Upper lobe of left lung (tissue), 6 donors: ENCODE data around the gene APBB1IP. TPM values are rescaled to one million over a fixed set of nuclear protein-coding genes. Genes with fewer than 3 reads are reported as not detected.

Experiments used
- ATAC-seq, 2 donors: fragments of 200-7000 bp; cut with Tn5 transposase; one replicate each; pipeline ENCODE4 v1.9.1; 2022; ENCODE audit warnings: mild to moderate bottlenecking in 2 of 2, moderate library complexity in 2 of 2; ENCODE audit not compliant: low FRiP score in 2 of 2
- DNase-seq, 2 donors: peaks; one replicate each; pipeline ENCODE4 v3.0.0-alpha.2; 2019 to 2020
- H3K27ac ChIP-seq, 4 donors: fragments of 200-600 bp; sonication (generic); one replicate each; pipeline ENCODE4 v1.5.1; 2016 to 2019
- H3K27me3 ChIP-seq, 4 donors: fragments of 200-600 bp; sonication (generic); one replicate each; pipeline ENCODE4 v1.5.1; 2017 to 2019
- H3K36me3 ChIP-seq, 4 donors: fragments of 200-600 bp; sonication (generic); one replicate each; pipeline ENCODE4 v1.5.1; 2016 to 2019
- H3K4me1 ChIP-seq, 4 donors: fragments of 200-600 bp; sonication (generic); one replicate each; pipeline ENCODE4 v1.5.1; 2018 to 2019
- H3K4me3 ChIP-seq, 4 donors: fragments of 200-600 bp; sonication (generic); one replicate each; pipeline ENCODE4 v1.5.1; 2017 to 2019; ENCODE audit warnings: mild to moderate bottlenecking in 2 of 4, moderate library complexity in 1 of 4
- H3K9me3 ChIP-seq, 4 donors: fragments of 200-600 bp; sonication (generic); one replicate each; pipeline ENCODE4 v1.5.1; 2018 to 2019
- EP300 ChIP-seq, 4 donors: sonication (generic); formaldehyde crosslinking; IDR thresholded peaks; one replicate each; pipeline ENCODE4 v1.5.1; 2017; ENCODE audit warnings: antibody characterized with exemption in 4 of 4, control low read depth in 2 of 4
- POLR2A ChIP-seq, 4 donors: fragments of 450-650 bp; IDR thresholded peaks; one replicate each; pipeline ENCODE4 v1.5.1; 2016 to 2017; ENCODE audit warnings: antibody characterized with exemption in 4 of 4, mild to moderate bottlenecking in 2 of 4
- POLR2AphosphoS5 ChIP-seq, 2 donors: sonication (generic); formaldehyde crosslinking; IDR thresholded peaks; one replicate each; pipeline ENCODE4 v1.5.1; 2017; ENCODE audit warnings: antibody characterized with exemption in 2 of 2
- WGBS, 2 donors: methylation state at CpG; one replicate each; pipeline ENCODE4 v1.1.5; 2017 to 2018; 5-methylcytosine and 5-hydroxymethylcytosine counted together
- total RNA-seq, 6 donors: library from RNA; depleted of rRNA in 4 of 6; stranded (reverse); fragments of >200 nt in 4 of 6; gene quantifications; one replicate each; pipeline versions ENCODE4 v1.1.0 to v1.2.1, GENCODE V29; 2016 to 2021
- TF ChIP-seq, protein P1 (sequence below), 6 experiments: fragments of 450-650 bp in 4 of 6; fragments of 200-600 bp in 2 of 6; sonication (generic) in 2 of 6; IDR thresholded peaks; one replicate each; pipeline ENCODE4 v1.5.1; 2016 to 2019; ENCODE audit warnings: antibody characterized with exemption in 6 of 6
- donor health status: DM: no; HTN: no; CAD: no; lungs with moderate emphysema.
- donor health status: DM: no; HTN: yes; CAD: no; lungs with severe emphysema.

Gene APBB1IP
- total RNA-seq, 6 donors from 2014 or later, result 15.8 to 45.1 (median 31.3) TPM

- Histone ChIP-seq H3K27ac (peak overlapping the region in 1 of 4 donors; percentile 92), H3K27me3 (no peaks in the 10 kb centered on the region), H3K9me3 (no peaks in the 10 kb centered on the region), H3K4me1 (peaks cover 0 to 15% (median 5%) of the 10 kb centered on the region in 4 donors), H3K36me3 (no peaks in the 10 kb centered on the region), H3K4me3 (no peak overlapping the region)
- DNase-seq (no peak), ATAC-seq (no peak)
- WGBS, 2 donors, result 92 to 100% methylated on average over 1 of the region's 1 CpG
- TF ChIP-seq, protein P1, sequence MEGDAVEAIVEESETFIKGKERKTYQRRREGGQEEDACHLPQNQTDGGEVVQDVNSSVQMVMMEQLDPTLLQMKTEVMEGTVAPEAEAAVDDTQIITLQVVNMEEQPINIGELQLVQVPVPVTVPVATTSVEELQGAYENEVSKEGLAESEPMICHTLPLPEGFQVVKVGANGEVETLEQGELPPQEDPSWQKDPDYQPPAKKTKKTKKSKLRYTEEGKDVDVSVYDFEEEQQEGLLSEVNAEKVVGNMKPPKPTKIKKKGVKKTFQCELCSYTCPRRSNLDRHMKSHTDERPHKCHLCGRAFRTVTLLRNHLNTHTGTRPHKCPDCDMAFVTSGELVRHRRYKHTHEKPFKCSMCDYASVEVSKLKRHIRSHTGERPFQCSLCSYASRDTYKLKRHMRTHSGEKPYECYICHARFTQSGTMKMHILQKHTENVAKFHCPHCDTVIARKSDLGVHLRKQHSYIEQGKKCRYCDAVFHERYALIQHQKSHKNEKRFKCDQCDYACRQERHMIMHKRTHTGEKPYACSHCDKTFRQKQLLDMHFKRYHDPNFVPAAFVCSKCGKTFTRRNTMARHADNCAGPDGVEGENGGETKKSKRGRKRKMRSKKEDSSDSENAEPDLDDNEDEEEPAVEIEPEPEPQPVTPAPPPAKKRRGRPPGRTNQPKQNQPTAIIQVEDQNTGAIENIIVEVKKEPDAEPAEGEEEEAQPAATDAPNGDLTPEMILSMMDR (IDR thresholded peaks at IDR 0.05), result no peak
- TF ChIP-seq POLR2A (IDR thresholded peaks at IDR 0.05) (no peak), EP300 (IDR thresholded peaks at IDR 0.05) (no peak), POLR2AphosphoS5 (IDR thresholded peaks at IDR 0.05) (no peak)
Observed at GRCh38 chr10:26435852-26436251, 2.3 kb upstream of the APBB1IP start.

DNA sequence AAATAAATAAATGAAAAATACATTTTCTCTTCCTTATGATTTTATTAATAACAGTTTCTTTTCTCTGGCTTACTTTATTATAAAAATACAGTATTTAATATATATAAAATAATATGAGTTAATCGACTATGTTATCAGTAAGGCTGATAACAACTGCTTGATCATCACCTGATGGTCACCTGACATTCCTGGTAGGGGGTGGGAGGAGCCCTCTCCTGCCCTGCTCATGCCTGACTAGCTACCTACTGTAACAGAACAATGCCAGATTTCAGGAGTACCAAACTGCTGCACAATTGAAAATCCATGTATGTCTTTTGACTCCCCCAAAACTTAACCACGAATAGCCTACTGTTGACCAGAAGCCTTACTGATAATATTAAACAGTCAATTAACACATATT, 1.3 kb upstream of the APBB1IP start:
- no peak for DNase-seq
- no peak for ATAC-seq
- Histone ChIP-seq H3K27ac (peak overlapping the region in 2 of 4 donors; percentile 92 to 94), H3K27me3 (no peaks in the 10 kb centered on the region), H3K9me3 (no peaks in the 10 kb centered on the region), H3K4me1 (peaks cover 0 to 15% (median 4%) of the 10 kb centered on the region in 4 donors), H3K4me3 (no peak overlapping the region), H3K36me3 (no peaks in the 10 kb centered on the region)
- TF ChIP-seq EP300 (IDR thresholded peaks at IDR 0.05) (no peak), POLR2AphosphoS5 (IDR thresholded peaks at IDR 0.05) (no peak), POLR2A (IDR thresholded peaks at IDR 0.05) (no peak)
- TF ChIP-seq, protein P1 (IDR thresholded peaks at IDR 0.05), result no peak
- 47 to 68% methylated on average over 2 of the region's 2 CpGs for WGBS, 2 donors

DNA sequence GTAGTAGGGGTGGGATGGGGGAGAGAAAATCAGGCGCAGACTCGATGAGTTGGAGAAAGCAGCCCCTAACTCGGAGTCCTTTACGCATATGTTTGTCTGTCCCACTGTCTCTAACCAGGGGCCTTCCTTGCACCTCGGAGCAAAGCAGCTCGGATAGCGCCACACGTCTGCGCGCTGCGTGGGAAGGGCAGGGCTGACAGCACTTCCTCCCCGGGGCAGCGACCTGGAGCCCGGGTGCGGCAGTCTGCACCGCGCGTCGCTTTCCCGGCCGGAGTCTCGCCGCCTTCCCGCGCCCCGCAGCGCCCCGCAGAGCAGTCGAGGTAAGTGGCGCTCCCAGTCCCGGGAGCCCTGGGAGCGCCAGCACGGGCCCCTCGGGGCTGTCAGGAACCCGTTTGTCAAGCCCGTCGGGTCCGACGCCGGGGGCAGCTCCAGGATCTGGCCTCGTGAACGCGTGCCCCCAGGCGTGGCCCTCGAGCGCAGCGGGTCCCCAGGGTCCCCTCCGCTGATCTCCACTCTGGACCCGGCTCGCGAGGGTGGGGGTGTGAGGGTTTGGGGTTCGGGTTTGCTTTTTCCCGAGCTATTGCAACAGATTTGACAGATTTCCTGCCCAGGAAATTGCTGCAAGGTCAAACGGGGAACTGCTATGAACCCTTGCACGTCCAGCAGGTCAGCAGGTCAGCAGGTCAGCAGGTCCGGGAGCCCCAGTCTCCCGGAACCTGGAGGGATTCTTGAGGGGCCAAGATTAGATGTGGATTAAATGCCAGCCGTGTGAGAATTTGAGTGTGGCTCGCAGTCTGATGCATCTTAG, 597 bp downstream of the APBB1IP start:
- peak; percentile 84 to 89 for ATAC-seq

DNA sequence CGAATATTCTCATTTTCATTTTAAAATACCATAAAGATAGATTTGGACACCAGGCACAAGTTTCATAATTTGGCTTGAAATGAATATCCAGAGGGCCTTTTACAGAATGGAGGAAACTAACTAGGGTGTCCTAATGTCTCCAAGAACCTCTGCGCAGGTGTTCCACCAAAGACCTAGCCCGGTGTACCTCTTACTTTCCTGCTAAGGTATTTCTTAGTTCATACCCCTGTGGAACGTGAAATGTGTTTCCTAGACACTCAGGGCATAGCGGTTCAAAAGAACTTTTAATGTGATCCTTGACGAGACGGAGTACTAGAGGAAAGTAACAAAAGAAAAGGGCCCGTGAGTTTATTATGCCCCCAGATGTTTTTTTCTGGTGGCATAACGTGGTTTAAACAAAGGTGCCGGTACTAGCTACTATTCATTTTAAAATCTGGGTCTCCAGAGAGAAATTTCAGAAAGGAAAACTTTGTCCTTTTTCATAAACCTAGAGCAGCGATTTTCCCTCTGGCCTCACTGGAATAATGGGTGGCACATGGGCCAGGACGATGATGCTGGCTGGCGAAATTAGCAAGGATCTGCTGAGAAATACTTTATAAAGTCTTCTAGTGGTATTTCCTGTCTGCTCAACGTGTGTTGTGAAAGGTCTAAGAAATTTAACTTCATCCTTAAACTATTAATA, 1.4 kb downstream of the APBB1IP start:
- TF ChIP-seq, protein P1 (IDR thresholded peaks at IDR 0.05), result no peak
- TF ChIP-seq POLR2A (IDR thresholded peaks at IDR 0.05) (no peak), POLR2AphosphoS5 (IDR thresholded peaks at IDR 0.05) (no peak), EP300 (IDR thresholded peaks at IDR 0.05) (no peak)
- no peak for DNase-seq
- peaks cover 0 to 15% (median 4%) of the 10 kb centered on the region in 4 donors for H3K4me1 ChIP-seq
- WGBS, 2 donors, result 37 to 56% methylated on average over 14 of the region's 14 CpGs
- no peaks in the 10 kb centered on the region for H3K36me3 ChIP-seq
- H3K9me3 ChIP-seq, result no peaks in the 10 kb centered on the region
- H3K4me3 ChIP-seq, result peak overlapping the region; percentile 4 to 57 (median 52)
- peak overlapping the region; percentile 91 to 94 (median 93) for H3K27ac ChIP-seq
- no peaks in the 10 kb centered on the region for H3K27me3 ChIP-seq
- ATAC-seq, result no peak

More for the DNA sequence above, 597 bp downstream of the APBB1IP start:
- peak overlapping the region; percentile 31 to 57 (median 52) for H3K4me3 ChIP-seq
- peak overlapping the region; percentile 91 to 94 (median 93) for H3K27ac ChIP-seq
- no peaks in the 10 kb centered on the region for H3K36me3 ChIP-seq
- 2 to 6% methylated on average over 17 to 42 of the region's 59 CpGs for WGBS, 2 donors
- peak; percentile 49 to 91 for DNase-seq
- no peaks in the 10 kb centered on the region for H3K9me3 ChIP-seq
- no peak for TF ChIP-seq POLR2A (IDR thresholded peaks at IDR 0.05)
- peak in 1 of 2 donors; percentile 29 for TF ChIP-seq POLR2AphosphoS5 (IDR thresholded peaks at IDR 0.05)
- no peak for TF ChIP-seq EP300 (IDR thresholded peaks at IDR 0.05)
- TF ChIP-seq, protein P1 (IDR thresholded peaks at IDR 0.05), result peak in 1 of 6 experiments; percentile 11
- peaks cover 0 to 15% (median 4%) of the 10 kb centered on the region in 4 donors for H3K4me1 ChIP-seq
- no peaks in the 10 kb centered on the region for H3K27me3 ChIP-seq
